Activated CD4-positive, alpha-beta T cell treated with anti-CD3 and anti-CD28 coated beads, Interleukin-2, Interleukin-4, amounts not matched to agents 100 ng/mL and 50 ng/mL, durations not matched to agents 16 hours and 8 hours (primary cell): Measurements from ENCODE around the gene SEC14L1.

Experiments
- DNase-seq: peaks from one replicate; pipeline ENCODE4 v3.0.0-alpha.2; 2020; ENCODE audit warnings: low spot score

SEC14L1 gene

GRCh38 chr17:77191244-77191643, 50.5 kb downstream of the SEC14L1 start:
- no peak for DNase-seq

GRCh38 chr17:77193653-77194052, 52.9 kb downstream of the SEC14L1 start:
- DNase-seq: no peak

GRCh38 chr17:77194179-77194578, 53.4 kb downstream of the SEC14L1 start:
- DNase-seq: no peak

GRCh38 chr17:77196251-77196650, 55.5 kb downstream of the SEC14L1 start:
- no peak for DNase-seq

GRCh38 chr17:77197115-77197514, 56.3 kb downstream of the SEC14L1 start:
- no peak for DNase-seq

GRCh38 chr17:77200711-77201110, 59.9 kb downstream of the SEC14L1 start:
- no peak for DNase-seq

GRCh38 chr17:77203436-77203835, 62.7 kb downstream of the SEC14L1 start:
- no peak for DNase-seq

- no peak for DNase-seq
Observed at GRCh38 chr17:77203846-77204245, 63.1 kb downstream of the SEC14L1 start.

GRCh38 chr17:77204536-77204935, 63.8 kb downstream of the SEC14L1 start:
- no peak for DNase-seq

- no peak for DNase-seq
Observed at GRCh38 chr17:77205396-77206125, 64.8 kb downstream of the SEC14L1 start.

GRCh38 chr17:77206158-77206956, 65.6 kb downstream of the SEC14L1 start:
- DNase-seq: no peak

GRCh38 chr17:77207689-77208216, 67.0 kb downstream of the SEC14L1 start:
- no peak for DNase-seq

GRCh38 chr17:77208217-77208808, 67.5 kb downstream of the SEC14L1 start:
- DNase-seq: no peak

GRCh38 chr17:77208856-77209255, 68.1 kb downstream of the SEC14L1 start:
- DNase-seq: no peak

GRCh38 chr17:77209330-77209748, 68.6 kb downstream of the SEC14L1 start:
- DNase-seq: no peak

- DNase-seq: no peak
Observed at GRCh38 chr17:77210331-77210730, 69.6 kb downstream of the SEC14L1 start.

GRCh38 chr17:77210946-77211541, 70.3 kb downstream of the SEC14L1 start:
- DNase-seq: no peak

GRCh38 chr17:77211681-77212080, 70.9 kb downstream of the SEC14L1 start:
- no peak for DNase-seq

- no peak for DNase-seq
Observed at GRCh38 chr17:77212081-77212832, 71.5 kb downstream of the SEC14L1 start.

GRCh38 chr17:77212833-77213777, 72.3 kb downstream of the SEC14L1 start:
- DNase-seq: no peak

- no peak for DNase-seq
Observed at GRCh38 chr17:77213778-77214132, 73.0 kb downstream of the SEC14L1 start.
